ENCODE results near the gene DHX8. TPM values are rescaled to one million over a fixed set of nuclear protein-coding genes. Genes with fewer than 3 reads are reported as not detected.

Gene DHX8
- total RNA-seq, 1 experiment from 2014 or later: 34.5 TPM

DNA sequence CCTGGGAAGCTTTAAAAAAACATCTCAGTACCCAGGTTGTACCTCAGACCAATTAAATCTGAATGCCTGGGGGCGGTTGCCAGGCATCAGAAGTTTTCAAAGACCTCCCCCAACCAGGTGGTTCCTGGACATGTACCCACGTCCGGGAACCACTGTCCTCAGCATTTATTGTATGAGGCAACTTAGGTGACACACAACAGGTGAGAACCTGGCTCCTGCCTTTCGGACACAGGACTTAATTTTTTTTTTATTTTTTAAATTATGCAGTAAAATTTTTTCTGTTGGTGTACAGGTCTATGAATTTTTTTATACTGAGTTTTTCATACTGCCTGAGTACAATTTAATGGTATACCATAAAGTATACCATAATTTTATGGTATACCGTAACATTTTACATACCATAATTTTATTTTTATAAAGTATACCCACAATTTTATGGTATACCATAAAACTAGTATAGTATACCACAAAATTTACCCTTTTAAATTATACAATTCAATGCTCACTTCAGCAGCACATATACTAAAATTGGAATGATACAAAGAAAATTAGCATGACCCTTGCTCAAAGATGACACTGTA is 38.7 kb upstream of the DHX8 start:
- no peaks in the 10 kb centered on the region for H3K79me2 ChIP-seq (ENCODE audit: low read length)
- no peaks in the 10 kb centered on the region for H4K20me1 ChIP-seq (ENCODE audit: low read length)
- H3K36me3 ChIP-seq (ENCODE audit: low read depth, low read length): no peaks in the 10 kb centered on the region
- ChIA-PET CTCF (no interaction called here), POLR2A (ENCODE audit: unreplicated experiment) (no interaction called here)
- no peak overlapping the region for H3K27ac ChIP-seq (ENCODE audit: low read length)
- H3K4me3 ChIP-seq (ENCODE audit: low read length): no peak overlapping the region
- TF ChIP-seq, protein P1, sequence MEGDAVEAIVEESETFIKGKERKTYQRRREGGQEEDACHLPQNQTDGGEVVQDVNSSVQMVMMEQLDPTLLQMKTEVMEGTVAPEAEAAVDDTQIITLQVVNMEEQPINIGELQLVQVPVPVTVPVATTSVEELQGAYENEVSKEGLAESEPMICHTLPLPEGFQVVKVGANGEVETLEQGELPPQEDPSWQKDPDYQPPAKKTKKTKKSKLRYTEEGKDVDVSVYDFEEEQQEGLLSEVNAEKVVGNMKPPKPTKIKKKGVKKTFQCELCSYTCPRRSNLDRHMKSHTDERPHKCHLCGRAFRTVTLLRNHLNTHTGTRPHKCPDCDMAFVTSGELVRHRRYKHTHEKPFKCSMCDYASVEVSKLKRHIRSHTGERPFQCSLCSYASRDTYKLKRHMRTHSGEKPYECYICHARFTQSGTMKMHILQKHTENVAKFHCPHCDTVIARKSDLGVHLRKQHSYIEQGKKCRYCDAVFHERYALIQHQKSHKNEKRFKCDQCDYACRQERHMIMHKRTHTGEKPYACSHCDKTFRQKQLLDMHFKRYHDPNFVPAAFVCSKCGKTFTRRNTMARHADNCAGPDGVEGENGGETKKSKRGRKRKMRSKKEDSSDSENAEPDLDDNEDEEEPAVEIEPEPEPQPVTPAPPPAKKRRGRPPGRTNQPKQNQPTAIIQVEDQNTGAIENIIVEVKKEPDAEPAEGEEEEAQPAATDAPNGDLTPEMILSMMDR (conservative IDR thresholded peaks at IDR 0.05; ENCODE audit: low read depth, low read length): no peak
- no peak for TF ChIP-seq EZH2 (IDR thresholded peaks at IDR 0.05; ENCODE audit: low read length, unreplicated experiment)
- no peak for TF ChIP-seq EZH2phosphoT487 (IDR thresholded peaks at IDR 0.05; ENCODE audit: borderline replicate concordance, low read length)
- no peaks in the 10 kb centered on the region for H3K27me3 ChIP-seq (ENCODE audit: low read length)
- ATAC-seq: no peak
- no peak overlapping the region for H2AFZ ChIP-seq (ENCODE audit: low read length)
- H3F3A ChIP-seq (ENCODE audit: low read length, unreplicated experiment): no peaks in the 10 kb centered on the region
- DNase-seq: no peak
- BruUV-seq (replicated peaks): no TSS peak
- intact Hi-C loops (cut with micrococcal nuclease): no loop called here
- H3K9me3 ChIP-seq (ENCODE audit: low read length): no peaks in the 10 kb centered on the region
- H3K4me2 ChIP-seq (ENCODE audit: low read length): no peak overlapping the region
- no peak overlapping the region for H3K9ac ChIP-seq (ENCODE audit: low read length)
- H3K4me1 ChIP-seq (ENCODE audit: insufficient read depth, low read length): no peaks in the 10 kb centered on the region
- H3K9me2 ChIP-seq (replicated peaks; ENCODE audit: low read length): no peaks in the 10 kb centered on the region

DNA sequence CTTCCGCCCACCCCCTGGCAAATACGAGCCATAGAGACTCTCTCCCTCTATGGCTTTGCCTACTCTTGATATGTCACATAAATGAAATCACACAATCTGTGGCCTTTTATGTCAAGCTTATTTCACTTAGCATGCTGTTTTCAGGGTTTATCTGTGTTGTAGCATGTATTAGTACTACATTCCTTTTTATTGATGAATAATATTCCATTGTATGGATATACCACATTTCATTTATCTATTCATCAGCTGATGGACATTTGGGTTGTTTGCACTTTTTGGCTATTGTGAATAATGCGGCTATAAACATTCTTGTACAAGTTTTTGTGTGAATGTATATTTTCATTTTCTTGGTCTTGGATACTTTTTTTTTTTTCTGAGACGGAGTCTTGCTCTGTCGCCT is 37.0 kb upstream of the DHX8 start:
- Histone ChIP-seq H4K20me1 (ENCODE audit: low read length) (no peaks in the 10 kb centered on the region), H3K9ac (ENCODE audit: low read length) (no peak overlapping the region), H3K4me2 (ENCODE audit: low read length) (no peak overlapping the region), H3K79me2 (ENCODE audit: low read length) (no peaks in the 10 kb centered on the region), H3K9me3 (ENCODE audit: low read length) (no peaks in the 10 kb centered on the region), H3K27me3 (ENCODE audit: low read length) (no peaks in the 10 kb centered on the region), H3K9me2 (replicated peaks; ENCODE audit: low read length) (no peaks in the 10 kb centered on the region), H3K4me3 (ENCODE audit: low read length) (no peak overlapping the region), H3F3A (ENCODE audit: low read length, unreplicated experiment) (no peaks in the 10 kb centered on the region), H3K27ac (ENCODE audit: low read length) (no peak overlapping the region), H3K4me1 (ENCODE audit: insufficient read depth, low read length) (no peaks in the 10 kb centered on the region), H3K36me3 (ENCODE audit: low read depth, low read length) (no peaks in the 10 kb centered on the region), H2AFZ (ENCODE audit: low read length) (no peak overlapping the region)
- no TSS peak for BruUV-seq (replicated peaks)
- ChIA-PET CTCF (no interaction called here), POLR2A (ENCODE audit: unreplicated experiment) (no interaction called here)
- no peak for ATAC-seq
- TF ChIP-seq, protein P1 (conservative IDR thresholded peaks at IDR 0.05; ENCODE audit: low read depth, low read length): no peak
- TF ChIP-seq EZH2phosphoT487 (IDR thresholded peaks at IDR 0.05; ENCODE audit: borderline replicate concordance, low read length): no peak
- intact Hi-C loops (cut with micrococcal nuclease): no loop called here
- no peak for DNase-seq

DNA sequence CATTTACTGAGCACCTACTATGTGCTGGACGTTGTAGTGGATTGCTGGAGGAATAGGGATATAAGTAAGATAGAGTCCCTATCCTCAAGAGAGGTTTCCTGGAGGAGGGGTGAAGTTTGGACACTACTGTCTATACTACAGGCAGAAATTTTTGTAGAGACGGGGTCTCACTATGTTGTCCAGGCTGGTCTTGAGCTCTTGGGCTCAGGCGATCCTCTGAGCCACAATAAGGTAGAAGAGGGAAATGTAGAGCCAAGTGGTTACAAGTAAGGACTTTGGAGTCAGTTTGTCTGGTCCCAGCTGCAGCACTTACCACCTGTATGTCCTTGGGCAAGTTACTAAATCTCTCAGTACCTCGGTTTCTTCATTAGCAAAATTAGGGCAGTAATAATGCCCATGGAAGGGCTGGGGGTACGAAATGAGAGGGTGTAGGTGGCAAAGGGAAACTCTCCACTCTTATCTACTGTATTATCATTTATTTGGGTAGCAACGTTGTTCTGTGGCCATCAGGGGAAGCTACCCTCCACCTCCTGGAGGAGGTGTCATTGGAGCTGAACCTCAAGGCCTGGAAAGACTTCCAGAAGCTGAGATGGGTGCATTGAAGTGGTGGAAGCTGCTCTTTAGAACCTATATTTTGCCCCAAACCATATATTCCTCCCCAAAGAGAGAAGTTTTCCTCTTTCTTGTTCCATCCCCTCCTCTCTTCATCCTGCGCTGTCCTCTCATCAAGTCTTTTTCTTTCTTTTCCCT is 34.9 kb upstream of the DHX8 start:
- Histone ChIP-seq H3K4me3 (ENCODE audit: low read length) (no peak overlapping the region), H3K79me2 (ENCODE audit: low read length) (no peaks in the 10 kb centered on the region), H3K4me2 (ENCODE audit: low read length) (no peak overlapping the region), H3K4me1 (ENCODE audit: insufficient read depth, low read length) (no peaks in the 10 kb centered on the region), H3K9ac (ENCODE audit: low read length) (no peak overlapping the region), H3K27me3 (ENCODE audit: low read length) (no peaks in the 10 kb centered on the region), H3K9me3 (ENCODE audit: low read length) (no peaks in the 10 kb centered on the region), H3K27ac (ENCODE audit: low read length) (no peak overlapping the region), H3K36me3 (ENCODE audit: low read depth, low read length) (no peaks in the 10 kb centered on the region), H3F3A (ENCODE audit: low read length, unreplicated experiment) (no peaks in the 10 kb centered on the region), H4K20me1 (ENCODE audit: low read length) (no peaks in the 10 kb centered on the region), H2AFZ (ENCODE audit: low read length) (no peak overlapping the region), H3K9me2 (replicated peaks; ENCODE audit: low read length) (no peaks in the 10 kb centered on the region)
- POLR2A ChIA-PET (ENCODE audit: unreplicated experiment): no interaction called here
- CTCF ChIA-PET: no interaction called here
- TF ChIP-seq EZH2phosphoT487 (IDR thresholded peaks at IDR 0.05; ENCODE audit: borderline replicate concordance, low read length) (no peak), EZH2 (IDR thresholded peaks at IDR 0.05; ENCODE audit: low read length, unreplicated experiment) (no peak)
- TF ChIP-seq, protein P1 (conservative IDR thresholded peaks at IDR 0.05; ENCODE audit: low read depth, low read length): no peak
- DNase-seq: no peak
- intact Hi-C loops (cut with micrococcal nuclease): no loop called here
- BruUV-seq (replicated peaks): no TSS peak
- no peak for ATAC-seq
